ENCODE results near the gene FBXO21.
"Not testable (repeated sequence)": the region's sequence is repeated elsewhere in the genome, so short reads cannot be mapped to it uniquely, and the experiment has no call there.

FBXO21 gene

DNA sequence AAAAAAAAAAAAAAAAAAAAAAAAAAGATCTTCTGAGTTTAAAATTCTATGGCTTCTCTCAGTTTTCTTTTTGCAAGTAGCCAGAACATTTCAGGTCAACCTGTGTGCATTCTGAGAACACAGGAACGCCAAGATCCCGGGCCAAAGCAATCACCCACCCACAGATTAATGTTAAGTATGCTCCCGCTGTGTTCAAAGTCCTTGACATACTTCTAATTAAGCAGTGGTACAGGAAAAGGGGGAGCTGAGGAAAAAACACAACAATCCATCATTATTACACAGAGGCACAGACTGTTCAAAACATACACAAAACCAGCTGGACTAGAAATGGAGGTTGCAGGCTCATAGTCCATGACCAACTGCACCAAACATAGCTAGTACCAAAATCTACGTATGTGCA is 2.8 kb downstream of the FBXO21 start:
- no peak overlapping the region for H2AFZ ChIP-seq (ENCODE audit: low read length)
- peaks cover 24% of the 10 kb centered on the region for H4K20me1 ChIP-seq (ENCODE audit: insufficient read depth, low read length, poor library complexity, severe bottlenecking)
- no peaks in the 10 kb centered on the region for H3K9me2 ChIP-seq (replicated peaks; ENCODE audit: low read depth, low read length)
- no peak for TF ChIP-seq EZH2phosphoT487 (IDR thresholded peaks at IDR 0.05; ENCODE audit: borderline replicate concordance)
- TF ChIP-seq, protein P1, sequence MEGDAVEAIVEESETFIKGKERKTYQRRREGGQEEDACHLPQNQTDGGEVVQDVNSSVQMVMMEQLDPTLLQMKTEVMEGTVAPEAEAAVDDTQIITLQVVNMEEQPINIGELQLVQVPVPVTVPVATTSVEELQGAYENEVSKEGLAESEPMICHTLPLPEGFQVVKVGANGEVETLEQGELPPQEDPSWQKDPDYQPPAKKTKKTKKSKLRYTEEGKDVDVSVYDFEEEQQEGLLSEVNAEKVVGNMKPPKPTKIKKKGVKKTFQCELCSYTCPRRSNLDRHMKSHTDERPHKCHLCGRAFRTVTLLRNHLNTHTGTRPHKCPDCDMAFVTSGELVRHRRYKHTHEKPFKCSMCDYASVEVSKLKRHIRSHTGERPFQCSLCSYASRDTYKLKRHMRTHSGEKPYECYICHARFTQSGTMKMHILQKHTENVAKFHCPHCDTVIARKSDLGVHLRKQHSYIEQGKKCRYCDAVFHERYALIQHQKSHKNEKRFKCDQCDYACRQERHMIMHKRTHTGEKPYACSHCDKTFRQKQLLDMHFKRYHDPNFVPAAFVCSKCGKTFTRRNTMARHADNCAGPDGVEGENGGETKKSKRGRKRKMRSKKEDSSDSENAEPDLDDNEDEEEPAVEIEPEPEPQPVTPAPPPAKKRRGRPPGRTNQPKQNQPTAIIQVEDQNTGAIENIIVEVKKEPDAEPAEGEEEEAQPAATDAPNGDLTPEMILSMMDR (conservative IDR thresholded peaks at IDR 0.05; ENCODE audit: low read length), result no peak
- H3K9me3 ChIP-seq (ENCODE audit: insufficient read depth, low read depth, low read length), result no peaks in the 10 kb centered on the region
- H3K36me3 ChIP-seq (ENCODE audit: insufficient read depth, low read length), result peaks cover 14% of the 10 kb centered on the region; the same call in 1 of the 2 replicates
- peak overlapping the region; percentile 89 for H3K4me2 ChIP-seq (ENCODE audit: low read depth, low read length, poor library complexity, severe bottlenecking)
- H3K9ac ChIP-seq (ENCODE audit: low read depth, low read length, poor library complexity, severe bottlenecking), result no peak overlapping the region
- peak overlapping the region; percentile 87 for H3K4me3 ChIP-seq (ENCODE audit: low read length, poor library complexity, severe bottlenecking)
- H3F3A ChIP-seq (ENCODE audit: low read depth), result no peaks in the 10 kb centered on the region
- H3K4me1 ChIP-seq (ENCODE audit: insufficient read depth, low read length, poor library complexity, severe bottlenecking), result peaks cover 27% of the 10 kb centered on the region
- H3K27me3 ChIP-seq (ENCODE audit: insufficient read depth, low read length, poor library complexity, severe bottlenecking), result no peaks in the 10 kb centered on the region
- H3K79me2 ChIP-seq (ENCODE audit: insufficient read depth, low read length), result peaks cover 41% of the 10 kb centered on the region

DNA sequence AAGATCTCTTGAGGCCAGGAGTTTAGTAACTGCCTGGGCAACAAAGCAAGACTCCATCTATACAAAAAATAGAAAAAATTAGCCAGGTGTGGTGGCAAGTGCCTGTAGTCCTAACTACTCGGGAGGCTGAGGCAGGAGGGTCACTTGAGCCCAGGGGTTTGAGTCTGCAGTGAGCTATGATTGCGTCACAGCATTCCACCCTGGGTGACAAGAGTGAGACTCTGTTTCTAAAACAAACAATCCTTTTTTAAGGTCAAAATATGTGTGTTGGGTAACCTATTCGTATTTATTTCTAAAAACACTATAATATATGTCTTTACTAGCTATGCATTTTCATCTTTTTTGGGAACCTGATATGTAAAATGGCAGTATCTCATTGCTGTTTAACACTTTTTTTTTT is 7.4 kb downstream of the FBXO21 start:
- Histone ChIP-seq H2AFZ (ENCODE audit: low read length) (no peak overlapping the region), H3K4me2 (ENCODE audit: low read depth, low read length, poor library complexity, severe bottlenecking) (no peak overlapping the region), H3K9ac (ENCODE audit: low read depth, low read length, poor library complexity, severe bottlenecking) (no peak overlapping the region), H3K27me3 (ENCODE audit: insufficient read depth, low read length, poor library complexity, severe bottlenecking) (no peaks in the 10 kb centered on the region), H4K20me1 (ENCODE audit: insufficient read depth, low read length, poor library complexity, severe bottlenecking) (peaks cover 6% of the 10 kb centered on the region), H3F3A (ENCODE audit: low read depth) (no peaks in the 10 kb centered on the region), H3K9me2 (replicated peaks; ENCODE audit: low read depth, low read length) (no peaks in the 10 kb centered on the region), H3K4me3 (ENCODE audit: low read length, poor library complexity, severe bottlenecking) (no peak overlapping the region), H3K9me3 (ENCODE audit: insufficient read depth, low read depth, low read length) (0 out of 2 replicates have a peak, but pooled peaks cover 5% of the 10 kb centered on the region), H3K36me3 (ENCODE audit: insufficient read depth, low read length) (peaks cover 27% of the 10 kb centered on the region), H3K79me2 (ENCODE audit: insufficient read depth, low read length) (peaks cover 17% of the 10 kb centered on the region), H3K4me1 (ENCODE audit: insufficient read depth, low read length, poor library complexity, severe bottlenecking) (peaks cover 11% of the 10 kb centered on the region)
- TF ChIP-seq, protein P1 (conservative IDR thresholded peaks at IDR 0.05; ENCODE audit: low read length), result no peak
- no peak for TF ChIP-seq EZH2phosphoT487 (IDR thresholded peaks at IDR 0.05; ENCODE audit: borderline replicate concordance)

DNA sequence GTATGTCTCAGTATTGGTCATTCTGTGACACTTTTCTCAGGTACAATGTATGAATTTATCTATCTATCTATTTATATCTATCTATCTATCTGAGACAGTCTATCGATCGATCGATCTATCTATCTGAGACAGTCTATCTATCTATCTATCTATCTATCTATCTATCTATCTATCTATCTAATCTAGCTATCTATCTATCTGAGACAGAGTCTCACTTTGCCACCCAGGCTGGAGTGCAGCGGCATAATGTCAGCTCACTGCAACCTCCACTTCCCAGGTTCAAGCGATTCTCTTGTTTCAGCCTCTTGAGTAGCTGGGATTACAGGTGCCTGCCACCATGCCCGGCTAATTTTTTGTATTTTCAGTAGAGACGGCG is 8.8 kb downstream of the FBXO21 start:
- H3K4me1 ChIP-seq (ENCODE audit: insufficient read depth, low read length, poor library complexity, severe bottlenecking); H3K79me2 ChIP-seq (ENCODE audit: insufficient read depth, low read length); H3K9me2 ChIP-seq (replicated peaks; ENCODE audit: low read depth, low read length); H3K4me3 ChIP-seq (ENCODE audit: low read length, poor library complexity, severe bottlenecking); H3F3A ChIP-seq (ENCODE audit: low read depth); H2AFZ ChIP-seq (ENCODE audit: low read length); H3K27me3 ChIP-seq (ENCODE audit: insufficient read depth, low read length, poor library complexity, severe bottlenecking); H3K4me2 ChIP-seq (ENCODE audit: low read depth, low read length, poor library complexity, severe bottlenecking); H3K9me3 ChIP-seq (ENCODE audit: insufficient read depth, low read depth, low read length); H3K9ac ChIP-seq (ENCODE audit: low read depth, low read length, poor library complexity, severe bottlenecking); H4K20me1 ChIP-seq (ENCODE audit: insufficient read depth, low read length, poor library complexity, severe bottlenecking): not testable (repeated sequence)
- peaks cover 36% of the 10 kb centered on the region for H3K36me3 ChIP-seq (ENCODE audit: insufficient read depth, low read length)

DNA sequence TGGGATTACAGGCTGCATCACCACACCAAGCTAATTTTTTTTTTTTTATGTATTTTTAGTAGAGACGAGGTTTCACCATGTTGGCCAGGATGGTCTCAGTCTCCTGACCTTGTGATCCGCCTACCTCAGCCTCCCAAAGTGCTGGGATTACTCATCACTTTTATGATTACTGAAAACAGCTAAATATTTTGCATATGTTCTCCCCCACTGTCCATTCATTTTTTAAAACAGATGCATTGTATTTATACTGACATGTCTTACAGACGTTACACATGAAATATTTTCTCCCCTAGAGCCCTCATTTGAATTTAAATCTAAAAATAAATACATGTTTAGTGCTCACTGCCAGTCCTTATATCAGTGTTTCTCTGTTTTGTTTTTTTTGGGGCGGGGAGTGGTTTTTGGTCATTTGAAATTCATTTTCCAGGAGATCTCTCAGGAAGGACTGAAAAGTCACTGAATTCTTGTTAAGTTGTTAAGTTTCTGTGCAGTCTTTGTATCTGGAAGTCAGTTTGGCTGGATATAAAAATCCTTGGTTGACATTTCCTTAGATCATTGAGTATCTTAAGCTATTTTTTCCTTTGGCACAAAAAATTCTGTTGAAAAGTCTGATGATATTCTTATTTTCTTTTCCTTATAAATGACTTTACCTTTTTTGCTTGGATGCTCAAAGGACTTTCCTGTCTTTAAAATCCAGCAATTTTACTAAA is 9.4 kb downstream of the FBXO21 start:
- H2AFZ ChIP-seq (ENCODE audit: low read length), result no peak overlapping the region
- 0 out of 2 replicates have a peak, but pooled peaks cover 5% of the 10 kb centered on the region for H3K9me3 ChIP-seq (ENCODE audit: insufficient read depth, low read depth, low read length)
- peaks cover 36% of the 10 kb centered on the region for H3K36me3 ChIP-seq (ENCODE audit: insufficient read depth, low read length)

More for the DNA sequence above, 9.4 kb downstream of the FBXO21 start:
- TF ChIP-seq, protein P1 (conservative IDR thresholded peaks at IDR 0.05; ENCODE audit: low read length), result no peak
- TF ChIP-seq EZH2phosphoT487 (IDR thresholded peaks at IDR 0.05; ENCODE audit: borderline replicate concordance), result no peak
- Histone ChIP-seq H3K9me2 (replicated peaks; ENCODE audit: low read depth, low read length) (no peaks in the 10 kb centered on the region), H3K4me3 (ENCODE audit: low read length, poor library complexity, severe bottlenecking) (no peak overlapping the region), H3K4me2 (ENCODE audit: low read depth, low read length, poor library complexity, severe bottlenecking) (no peak overlapping the region), H3K79me2 (ENCODE audit: insufficient read depth, low read length) (0 out of 2 replicates have a peak, but pooled peaks cover under 1% of the 10 kb centered on the region), H3K27me3 (ENCODE audit: insufficient read depth, low read length, poor library complexity, severe bottlenecking) (no peaks in the 10 kb centered on the region), H3K9ac (ENCODE audit: low read depth, low read length, poor library complexity, severe bottlenecking) (no peak overlapping the region), H3F3A (ENCODE audit: low read depth) (no peaks in the 10 kb centered on the region), H4K20me1 (ENCODE audit: insufficient read depth, low read length, poor library complexity, severe bottlenecking) (peaks cover 3% of the 10 kb centered on the region), H3K4me1 (ENCODE audit: insufficient read depth, low read length, poor library complexity, severe bottlenecking) (no peaks in the 10 kb centered on the region)

All from Loucy (cell line).